ENCODE data around the gene POLR2E. TPM values are rescaled to one million over a fixed set of nuclear protein-coding genes. Genes with fewer than 3 reads are reported as not detected.

The POLR2E gene
- total RNA-seq, 1 donor = 70.2 TPM

- Histone ChIP-seq H3K36me3 (ENCODE audit: insufficient read depth, low read length) (no peaks in the 10 kb centered on the region), H4K20me1 (ENCODE audit: insufficient read depth, low read length) (no peaks in the 10 kb centered on the region), H2AFZ (ENCODE audit: low read length) (no peak overlapping the region), H3K9me3 (ENCODE audit: low read depth, low read length) (peaks cover 12% of the 10 kb centered on the region), H3K27ac (ENCODE audit: low read depth, low read length) (no peak overlapping the region), H3K79me2 (ENCODE audit: insufficient read depth, low read length) (no peaks in the 10 kb centered on the region), H3K27me3 (ENCODE audit: insufficient read depth, low read length) (peaks cover 13% of the 10 kb centered on the region), H3K4me3 (ENCODE audit: insufficient read depth, low read length) (no peak overlapping the region), H3K4me1 (ENCODE audit: insufficient read depth, low read length) (no peaks in the 10 kb centered on the region), H3K4me2 (ENCODE audit: insufficient read depth, low read length) (no peak overlapping the region)
- no peak for TF ChIP-seq CTCF (IDR thresholded peaks at IDR 0.05; ENCODE audit: extremely low read depth, low read depth, low read length)
- DNase-seq (ENCODE audit: insufficient read length, low spot score, missing footprints) = no peak
These were observed 32.7 kb downstream of the POLR2E start for GRCh38 chr19:1062387-1063029.

GRCh38 chr19:1061987-1062386 lies 33.2 kb downstream of the POLR2E start:
- H3K27ac ChIP-seq (ENCODE audit: low read depth, low read length) = no peak overlapping the region
- H3K4me1 ChIP-seq (ENCODE audit: insufficient read depth, low read length) = no peaks in the 10 kb centered on the region
- no peak overlapping the region for H3K4me3 ChIP-seq (ENCODE audit: insufficient read depth, low read length)
- H3K27me3 ChIP-seq (ENCODE audit: insufficient read depth, low read length) = peaks cover 8% of the 10 kb centered on the region
- TF ChIP-seq CTCF (IDR thresholded peaks at IDR 0.05; ENCODE audit: extremely low read depth, low read depth, low read length) = no peak
- H2AFZ ChIP-seq (ENCODE audit: low read length) = no peak overlapping the region
- no peak for DNase-seq (ENCODE audit: insufficient read length, low spot score, missing footprints)
- no peaks in the 10 kb centered on the region for H4K20me1 ChIP-seq (ENCODE audit: insufficient read depth, low read length)
- H3K9me3 ChIP-seq (ENCODE audit: low read depth, low read length) = peaks cover 17% of the 10 kb centered on the region
- H3K4me2 ChIP-seq (ENCODE audit: insufficient read depth, low read length) = no peak overlapping the region
- no peaks in the 10 kb centered on the region for H3K36me3 ChIP-seq (ENCODE audit: insufficient read depth, low read length)
- no peaks in the 10 kb centered on the region for H3K79me2 ChIP-seq (ENCODE audit: insufficient read depth, low read length)

DNA sequence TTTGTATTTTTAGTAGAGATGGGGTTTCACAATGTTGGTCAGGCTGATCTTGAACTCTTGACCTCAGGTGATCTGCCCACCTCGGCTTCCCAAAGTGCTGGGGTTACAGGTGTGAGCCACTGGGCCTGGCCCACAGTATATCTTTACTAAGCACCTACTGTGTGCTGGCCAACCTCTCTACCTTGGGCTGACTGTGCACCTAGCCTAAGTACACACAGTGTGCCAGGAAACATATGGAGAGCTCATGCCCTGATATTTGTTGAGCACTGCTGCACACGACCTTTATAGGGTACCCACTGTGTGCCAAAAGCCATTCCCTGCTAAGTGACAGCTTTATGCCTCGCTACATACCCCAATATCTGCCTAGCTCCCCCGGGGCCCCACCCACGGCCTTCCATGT lies 34.5 kb downstream of the POLR2E start:
- H3K27me3 ChIP-seq (ENCODE audit: insufficient read depth, low read length) = no peaks in the 10 kb centered on the region
- no peak overlapping the region for H3K27ac ChIP-seq (ENCODE audit: low read depth, low read length)
- H3K79me2 ChIP-seq (ENCODE audit: insufficient read depth, low read length) = no peaks in the 10 kb centered on the region
- H3K4me2 ChIP-seq (ENCODE audit: insufficient read depth, low read length) = no peak overlapping the region
- H4K20me1 ChIP-seq (ENCODE audit: insufficient read depth, low read length) = no peaks in the 10 kb centered on the region
- no peak for TF ChIP-seq CTCF (IDR thresholded peaks at IDR 0.05; ENCODE audit: extremely low read depth, low read depth, low read length)
- no peak overlapping the region for H2AFZ ChIP-seq (ENCODE audit: low read length)
- H3K9me3 ChIP-seq (ENCODE audit: low read depth, low read length) = peaks cover 26% of the 10 kb centered on the region
- no peaks in the 10 kb centered on the region for H3K4me1 ChIP-seq (ENCODE audit: insufficient read depth, low read length)
- no peak for DNase-seq (ENCODE audit: insufficient read length, low spot score, missing footprints)
- no peak overlapping the region for H3K4me3 ChIP-seq (ENCODE audit: insufficient read depth, low read length)
- no peaks in the 10 kb centered on the region for H3K36me3 ChIP-seq (ENCODE audit: insufficient read depth, low read length)

DNA sequence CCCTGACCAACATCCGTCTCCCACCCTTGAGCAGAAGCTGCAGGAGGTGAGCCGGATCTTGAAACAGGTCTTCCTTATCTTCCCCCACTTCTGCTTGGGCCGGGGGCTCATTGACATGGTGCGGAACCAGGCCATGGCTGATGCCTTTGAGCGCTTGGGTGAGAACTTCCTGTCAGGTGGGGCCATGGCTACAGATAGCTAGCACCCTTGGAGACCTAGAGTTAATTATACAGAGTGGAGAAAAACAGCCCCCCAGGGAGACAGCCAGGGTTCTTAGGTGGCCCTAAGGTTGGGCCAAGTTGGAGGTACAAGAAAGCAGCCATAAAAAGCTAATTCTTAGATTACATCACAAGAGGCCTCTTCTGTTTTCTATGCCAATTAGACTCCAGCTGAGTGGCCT lies 37.1 kb downstream of the POLR2E start:
- no peaks in the 10 kb centered on the region for H3K79me2 ChIP-seq (ENCODE audit: insufficient read depth, low read length)
- no peaks in the 10 kb centered on the region for H4K20me1 ChIP-seq (ENCODE audit: insufficient read depth, low read length)
- peaks cover 26% of the 10 kb centered on the region for H3K9me3 ChIP-seq (ENCODE audit: low read depth, low read length)
- no peaks in the 10 kb centered on the region for H3K4me1 ChIP-seq (ENCODE audit: insufficient read depth, low read length)
- no peak for DNase-seq (ENCODE audit: insufficient read length, low spot score, missing footprints)
- H3K4me2 ChIP-seq (ENCODE audit: insufficient read depth, low read length) = no peak overlapping the region
- no peak overlapping the region for H3K27ac ChIP-seq (ENCODE audit: low read depth, low read length)
- H3K36me3 ChIP-seq (ENCODE audit: insufficient read depth, low read length) = no peaks in the 10 kb centered on the region
- H2AFZ ChIP-seq (ENCODE audit: low read length) = no peak overlapping the region
- no peak overlapping the region for H3K4me3 ChIP-seq (ENCODE audit: insufficient read depth, low read length)
- no peak for TF ChIP-seq CTCF (IDR thresholded peaks at IDR 0.05; ENCODE audit: extremely low read depth, low read depth, low read length)
- H3K27me3 ChIP-seq (ENCODE audit: insufficient read depth, low read length) = no peaks in the 10 kb centered on the region

Measured in osteoblast (primary cell).